ENCODE measurements around the gene RERE. TPM values are rescaled to one million over a fixed set of nuclear protein-coding genes. Genes with fewer than 3 reads are reported as not detected.
"Not testable (repeated sequence)": the region's sequence is repeated elsewhere in the genome, so short reads cannot be mapped to it uniquely, and the experiment has no call there.

Gene RERE
- total and polyA plus RNA-seq, 5 donors, result 72.4 to 175 (median 161) TPM

GRCh38 chr1:8731162-8731561, 86.3 kb downstream of the RERE start:
- Histone ChIP-seq H3K27ac (ENCODE audit: low read length) (no peak overlapping the region), H3K9me3 (ENCODE audit: control insufficient read depth, low read length) (no peaks in the 10 kb centered on the region), H3K4me3 (ENCODE audit: low read length) (no peak overlapping the region), H3K4me1 (ENCODE audit: control insufficient read depth, insufficient read depth, low read length) (peaks cover 1% of the 10 kb centered on the region), H3K27me3 (ENCODE audit: control insufficient read depth, insufficient read depth) (no peaks in the 10 kb centered on the region)
- intact Hi-C loops (cut with DNase I), result loop anchor here in 1 of 4 donors (5.0 to 10.0 kb wide), 2 partner anchors 169 to 756 kb away; no protein-coding TSS in a partner anchor
- DNase-seq (no peak), ATAC-seq (no peak)
- WGBS, result 96% methylated on average over 4 of the region's 4 CpGs

- ATAC-seq, result no peak
- Histone ChIP-seq H3K27me3 (ENCODE audit: control insufficient read depth, insufficient read depth) (no peaks in the 10 kb centered on the region), H3K4me1 (ENCODE audit: control insufficient read depth, insufficient read depth, low read length) (peaks cover under 1% of the 10 kb centered on the region), H3K9me3 (ENCODE audit: control insufficient read depth, low read length) (no peaks in the 10 kb centered on the region), H3K27ac (ENCODE audit: low read length) (no peak overlapping the region), H3K4me3 (ENCODE audit: low read length) (no peak overlapping the region)
- intact Hi-C loops (cut with DNase I), result loop anchor here (5.0 to 10.0 kb wide), 4 partner anchors 116 to 174 kb away; no protein-coding TSS in a partner anchor
- WGBS, result 80% methylated on average over 3 of the region's 3 CpGs
- DNase-seq, result no peak
These were observed 89.0 kb downstream of the RERE start for GRCh38 chr1:8728464-8728863.

GRCh38 chr1:8727809-8728213, 89.6 kb downstream of the RERE start:
- Histone ChIP-seq H3K27ac (ENCODE audit: low read length) (no peak overlapping the region), H3K9me3 (ENCODE audit: control insufficient read depth, low read length) (no peaks in the 10 kb centered on the region), H3K4me1 (ENCODE audit: control insufficient read depth, insufficient read depth, low read length) (no peaks in the 10 kb centered on the region), H3K4me3 (ENCODE audit: low read length) (no peak overlapping the region), H3K27me3 (ENCODE audit: control insufficient read depth, insufficient read depth) (no peaks in the 10 kb centered on the region)
- DNase-seq, result peak; percentile 50 to 86 (median 79)
- peak; percentile 50 to 76 for ATAC-seq
- 28% methylated on average over 4 of the region's 4 CpGs for WGBS
- intact Hi-C loops (cut with DNase I), result loop anchor here (5.0 to 10.0 kb wide), 4 partner anchors 117 to 173 kb away; no protein-coding TSS in a partner anchor

GRCh38 chr1:8727316-8727715, 90.1 kb downstream of the RERE start:
- 96% methylated on average over 14 of the region's 14 CpGs for WGBS
- not testable (repeated sequence) for H3K9me3 ChIP-seq (ENCODE audit: control insufficient read depth, low read length); H3K27ac ChIP-seq (ENCODE audit: low read length); H3K27me3 ChIP-seq (ENCODE audit: control insufficient read depth, insufficient read depth); ATAC-seq; H3K4me3 ChIP-seq (ENCODE audit: low read length); DNase-seq; H3K4me1 ChIP-seq (ENCODE audit: control insufficient read depth, insufficient read depth, low read length)
- intact Hi-C loops (cut with DNase I), result loop anchor here (5.0 to 10.0 kb wide), 4 partner anchors 117 to 173 kb away; no protein-coding TSS in a partner anchor

GRCh38 chr1:8726801-8727186, 90.6 kb downstream of the RERE start:
- intact Hi-C loops (cut with DNase I), result loop anchor here (5.0 to 10.0 kb wide), 4 partner anchors 118 to 172 kb away; no protein-coding TSS in a partner anchor
- WGBS, result 61% methylated on average over 7 of the region's 7 CpGs
- not testable (repeated sequence) for DNase-seq; H3K27me3 ChIP-seq (ENCODE audit: control insufficient read depth, insufficient read depth); H3K4me3 ChIP-seq (ENCODE audit: low read length); H3K27ac ChIP-seq (ENCODE audit: low read length); H3K4me1 ChIP-seq (ENCODE audit: control insufficient read depth, insufficient read depth, low read length); H3K9me3 ChIP-seq (ENCODE audit: control insufficient read depth, low read length)
- peak; percentile 14 to 35 for ATAC-seq

GRCh38 chr1:8723010-8723409, 94.4 kb downstream of the RERE start:
- Histone ChIP-seq H3K4me1 (ENCODE audit: control insufficient read depth, insufficient read depth, low read length) (no peaks in the 10 kb centered on the region), H3K4me3 (ENCODE audit: low read length) (no peak overlapping the region), H3K27me3 (ENCODE audit: control insufficient read depth, insufficient read depth) (no peaks in the 10 kb centered on the region), H3K27ac (ENCODE audit: low read length) (no peak overlapping the region), H3K9me3 (ENCODE audit: control insufficient read depth, low read length) (no peaks in the 10 kb centered on the region)
- DNase-seq (no peak), ATAC-seq (no peak)
- WGBS, result 55% methylated on average over 2 of the region's 2 CpGs
- intact Hi-C loops (cut with DNase I), result loop anchor here (10.0 kb wide), 3 partner anchors 122 to 168 kb away; no protein-coding TSS in a partner anchor

GRCh38 chr1:8722366-8722765, 95.1 kb downstream of the RERE start:
- Histone ChIP-seq H3K27ac (ENCODE audit: low read length) (no peak overlapping the region), H3K4me1 (ENCODE audit: control insufficient read depth, insufficient read depth, low read length) (no peaks in the 10 kb centered on the region), H3K4me3 (ENCODE audit: low read length) (no peak overlapping the region), H3K27me3 (ENCODE audit: control insufficient read depth, insufficient read depth) (no peaks in the 10 kb centered on the region), H3K9me3 (ENCODE audit: control insufficient read depth, low read length) (no peaks in the 10 kb centered on the region)
- WGBS, result 92% methylated on average over 3 of the region's 3 CpGs
- DNase-seq (no peak), ATAC-seq (no peak)
- intact Hi-C loops (cut with DNase I), result loop anchor here (10.0 kb wide), 3 partner anchors 122 to 168 kb away; no protein-coding TSS in a partner anchor

GRCh38 chr1:8721679-8722324, 95.6 kb downstream of the RERE start:
- DNase-seq (no peak), ATAC-seq (no peak)
- H3K4me1 ChIP-seq (ENCODE audit: control insufficient read depth, insufficient read depth, low read length), result no peaks in the 10 kb centered on the region
- no peaks in the 10 kb centered on the region for H3K27me3 ChIP-seq (ENCODE audit: control insufficient read depth, insufficient read depth)
- intact Hi-C loops (cut with DNase I), result loop anchor here (10.0 kb wide), 3 partner anchors 123 to 167 kb away; no protein-coding TSS in a partner anchor
- WGBS, result 79% methylated on average over 4 of the region's 4 CpGs
- H3K9me3 ChIP-seq (ENCODE audit: control insufficient read depth, low read length), result no peaks in the 10 kb centered on the region
- H3K27ac ChIP-seq (ENCODE audit: low read length), result no peak overlapping the region
- H3K4me3 ChIP-seq (ENCODE audit: low read length), result no peak overlapping the region

GRCh38 chr1:8720347-8720746, 97.1 kb downstream of the RERE start:
- Histone ChIP-seq H3K27ac (ENCODE audit: low read length) (no peak overlapping the region), H3K4me1 (ENCODE audit: control insufficient read depth, insufficient read depth, low read length) (no peaks in the 10 kb centered on the region), H3K4me3 (ENCODE audit: low read length) (no peak overlapping the region), H3K27me3 (ENCODE audit: control insufficient read depth, insufficient read depth) (no peaks in the 10 kb centered on the region), H3K9me3 (ENCODE audit: control insufficient read depth, low read length) (no peaks in the 10 kb centered on the region)
- intact Hi-C loops (cut with DNase I), result loop anchor here (10.0 kb wide), 3 partner anchors 124 to 166 kb away; no protein-coding TSS in a partner anchor
- no peak for ATAC-seq
- DNase-seq, result no peak
- WGBS, result 98% methylated on average over 8 of the region's 8 CpGs

- Histone ChIP-seq H3K27ac (ENCODE audit: low read length) (no peak overlapping the region), H3K27me3 (ENCODE audit: control insufficient read depth, insufficient read depth) (no peaks in the 10 kb centered on the region), H3K4me1 (ENCODE audit: control insufficient read depth, insufficient read depth, low read length) (no peaks in the 10 kb centered on the region), H3K4me3 (ENCODE audit: low read length) (no peak overlapping the region), H3K9me3 (ENCODE audit: control insufficient read depth, low read length) (no peaks in the 10 kb centered on the region)
- WGBS, result 38% methylated on average over 3 of the region's 3 CpGs
- DNase-seq (no peak), ATAC-seq (no peak)
- intact Hi-C loops (cut with DNase I), result no loop called here
These were observed 98.5 kb downstream of the RERE start for GRCh38 chr1:8718850-8719361.

GRCh38 chr1:8717148-8717547, 100.3 kb downstream of the RERE start:
- no peak for ATAC-seq

More at GRCh38 chr1:8717148-8717547, 100.3 kb downstream of the RERE start:
- Histone ChIP-seq H3K27me3 (ENCODE audit: control insufficient read depth, insufficient read depth) (no peaks in the 10 kb centered on the region), H3K9me3 (ENCODE audit: control insufficient read depth, low read length) (no peaks in the 10 kb centered on the region), H3K4me1 (ENCODE audit: control insufficient read depth, insufficient read depth, low read length) (no peaks in the 10 kb centered on the region), H3K27ac (ENCODE audit: low read length) (no peak overlapping the region), H3K4me3 (ENCODE audit: low read length) (no peak overlapping the region)
- intact Hi-C loops (cut with DNase I), result no loop called here
- DNase-seq, result no peak
- 86% methylated on average over 3 of the region's 3 CpGs for WGBS

Measured in right cardiac atrium (tissue), 5 donors.